ENCODE data around the gene KCNQ1. TPM values are rescaled to one million over a fixed set of nuclear protein-coding genes. Genes with fewer than 3 reads are reported as not detected.

KCNQ1 gene
- total RNA-seq, 6 donors from 2014 or later = 18.0 to 45.4 (median 32.7) TPM

GRCh38 chr11:2533587-2534133, 88.9 kb downstream of the KCNQ1 start:
- 37 to 50% methylated on average over 4 to 20 of the region's 22 CpGs for WGBS, 2 donors

GRCh38 chr11:2534134-2534956, 89.5 kb downstream of the KCNQ1 start:
- WGBS, 2 donors = 90% methylated on average over 23 to 31 of the region's 31 CpGs
- Histone ChIP-seq H3K27me3 (no peaks in the 10 kb centered on the region), H3K27ac (peak overlapping the region in 3 of 4 donors; percentile 2 to 66 (median 21)), H3K4me3 (peak overlapping the region in 1 of 4 donors; percentile 1), H3K9me3 (no peaks in the 10 kb centered on the region), H3K4me1 (peaks cover 15 to 29% (median 19%) of the 10 kb centered on the region in 4 donors), H3K36me3 (peaks cover 0 to 5% (median 0%) of the 10 kb centered on the region in 4 donors)
- no peak for DNase-seq
- no peak for TF ChIP-seq CTCF (IDR thresholded peaks at IDR 0.05)
- no peak for ATAC-seq (ENCODE audit: low FRiP score in 2 of 2)

More at GRCh38 chr11:2533587-2534133, 88.9 kb downstream of the KCNQ1 start:
- DNase-seq = peak; percentile 76 to 88
- H3K4me1 ChIP-seq = peaks cover 15 to 29% (median 19%) of the 10 kb centered on the region in 4 donors
- peaks cover 0 to 8% (median 0%) of the 10 kb centered on the region in 4 donors for H3K36me3 ChIP-seq
- H3K4me3 ChIP-seq = peak overlapping the region in 1 of 4 donors; percentile 1
- TF ChIP-seq EP300 (IDR thresholded peaks at IDR 0.05) (peak in 1 of 4 donors; percentile 17), POLR2AphosphoS5 (IDR thresholded peaks at IDR 0.05) (no peak)
- H3K9me3 ChIP-seq = no peaks in the 10 kb centered on the region
- peak overlapping the region; percentile 2 to 66 (median 34) for H3K27ac ChIP-seq
- peak; percentile 20 to 88 for ATAC-seq (ENCODE audit: low FRiP score in 2 of 2)
- H3K27me3 ChIP-seq = no peaks in the 10 kb centered on the region

GRCh38 chr11:2534957-2535672, 90.3 kb downstream of the KCNQ1 start:
- no peak for TF ChIP-seq POLR2AphosphoS5 (IDR thresholded peaks at IDR 0.05)
- TF ChIP-seq EP300 (IDR thresholded peaks at IDR 0.05) = no peak
- no peak for TF ChIP-seq CTCF (IDR thresholded peaks at IDR 0.05)
- H3K9me3 ChIP-seq = no peaks in the 10 kb centered on the region
- no peak overlapping the region for H3K27ac ChIP-seq
- 94 to 95% methylated on average over 12 to 15 of the region's 15 CpGs for WGBS, 2 donors
- no peak for DNase-seq
- H3K4me1 ChIP-seq = peaks cover 15 to 29% (median 19%) of the 10 kb centered on the region in 4 donors
- no peaks in the 10 kb centered on the region for H3K36me3 ChIP-seq
- no peaks in the 10 kb centered on the region for H3K27me3 ChIP-seq
- no peak overlapping the region for H3K4me3 ChIP-seq
- ATAC-seq (ENCODE audit: low FRiP score in 2 of 2) = no peak

GRCh38 chr11:2535673-2536439, 91.0 kb downstream of the KCNQ1 start:
- 79 to 81% methylated on average over 10 to 19 of the region's 27 CpGs for WGBS, 2 donors
- H3K27ac ChIP-seq = no peak overlapping the region
- H3K9me3 ChIP-seq = no peaks in the 10 kb centered on the region
- peak in 1 of 2 donors; percentile 71 for DNase-seq
- no peak overlapping the region for H3K4me3 ChIP-seq
- peaks cover 15 to 29% (median 19%) of the 10 kb centered on the region in 4 donors for H3K4me1 ChIP-seq
- H3K36me3 ChIP-seq = no peaks in the 10 kb centered on the region
- TF ChIP-seq POLR2A (IDR thresholded peaks at IDR 0.05) = no peak
- no peak for TF ChIP-seq EP300 (IDR thresholded peaks at IDR 0.05)
- no peak for TF ChIP-seq CTCF (IDR thresholded peaks at IDR 0.05)
- TF ChIP-seq POLR2AphosphoS5 (IDR thresholded peaks at IDR 0.05) = no peak
- no peaks in the 10 kb centered on the region for H3K27me3 ChIP-seq
- no peak for ATAC-seq (ENCODE audit: low FRiP score in 2 of 2)

All from upper lobe of left lung (tissue), 6 donors.